ENCODE measurements around the gene PGM2L1.
"Not testable (repeated sequence)": the region's sequence is repeated elsewhere in the genome, so short reads cannot be mapped to it uniquely, and the experiment has no call there.

Gene PGM2L1

DNA sequence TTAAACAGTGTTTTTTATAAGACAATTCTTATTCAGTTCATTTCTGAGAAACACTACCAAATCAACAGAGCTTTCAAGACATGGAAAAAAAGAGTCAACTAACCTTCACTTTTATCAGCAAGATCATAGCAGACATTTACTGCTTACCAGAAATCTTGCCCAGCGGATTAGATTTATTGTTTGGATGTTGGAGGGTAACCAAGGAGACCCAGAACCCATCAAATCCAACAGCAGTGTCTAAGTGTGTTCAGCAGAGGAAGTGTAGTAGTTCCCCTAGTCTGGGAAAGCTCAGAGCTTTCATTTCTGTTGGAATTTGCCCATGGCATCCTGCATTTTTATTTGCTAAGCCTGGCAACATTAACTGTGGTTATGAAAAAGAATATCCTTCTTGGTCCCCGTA, 2.4 kb upstream of the PGM2L1 start:
- DNase-seq (ENCODE audit: low spot score): no peak

DNA sequence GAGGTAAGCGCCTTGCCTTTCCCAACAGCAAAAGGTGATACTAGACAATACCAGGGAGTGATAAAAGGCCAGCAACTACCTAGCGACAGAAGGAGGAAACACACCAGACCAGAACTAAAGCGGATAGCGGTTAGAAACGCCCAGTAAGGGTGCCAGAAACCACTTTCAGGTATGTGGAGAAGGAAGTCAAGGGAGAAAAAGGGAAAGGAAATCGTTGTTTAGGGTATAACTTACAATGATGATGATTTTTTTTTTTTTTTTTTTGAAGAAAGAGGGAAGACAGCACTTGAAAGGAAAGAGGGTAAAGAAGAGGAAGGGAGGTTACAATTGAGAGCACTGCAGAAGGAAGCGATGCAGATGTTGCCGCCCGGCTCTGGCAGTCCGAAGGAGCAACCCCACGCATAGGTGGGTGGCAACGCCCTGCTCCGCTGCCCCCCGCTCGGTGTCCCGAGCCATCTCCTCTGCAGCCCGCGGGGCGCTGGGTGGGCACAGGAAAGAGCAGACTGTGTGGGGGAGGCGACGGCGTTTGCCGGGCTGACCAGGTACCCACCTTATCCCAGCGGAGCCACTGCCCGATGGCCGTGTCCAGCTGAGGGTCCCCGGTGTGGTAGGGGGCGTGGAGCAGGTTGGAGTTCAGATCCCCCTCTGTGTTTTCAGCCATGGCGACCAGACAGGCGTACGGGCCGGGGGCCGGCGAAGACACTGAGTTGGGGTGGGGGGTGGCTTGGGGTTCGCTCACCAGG, 561 bp downstream of the PGM2L1 start:
- peak; percentile 39 for DNase-seq (ENCODE audit: low spot score)

DNA sequence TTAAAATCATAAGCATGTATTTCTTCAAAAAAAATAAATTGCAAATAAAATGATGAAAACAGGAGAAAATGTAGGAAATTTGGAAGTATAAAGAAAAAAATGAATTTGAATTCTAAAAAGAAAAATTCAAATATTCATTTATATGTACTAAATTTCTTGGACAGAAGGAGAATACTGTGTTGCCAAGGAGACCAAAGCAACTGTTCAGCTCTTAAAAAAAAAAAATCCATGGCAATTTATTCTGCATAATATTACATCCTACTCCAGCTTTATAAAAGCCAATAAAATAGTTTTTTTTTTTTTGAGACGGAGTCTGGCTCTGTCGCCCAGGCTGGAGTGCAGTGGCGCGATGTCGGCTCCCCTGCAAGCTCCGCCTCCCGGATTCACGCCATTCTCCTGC, 6.0 kb downstream of the PGM2L1 start:
- DNase-seq (ENCODE audit: low spot score): no peak

DNA sequence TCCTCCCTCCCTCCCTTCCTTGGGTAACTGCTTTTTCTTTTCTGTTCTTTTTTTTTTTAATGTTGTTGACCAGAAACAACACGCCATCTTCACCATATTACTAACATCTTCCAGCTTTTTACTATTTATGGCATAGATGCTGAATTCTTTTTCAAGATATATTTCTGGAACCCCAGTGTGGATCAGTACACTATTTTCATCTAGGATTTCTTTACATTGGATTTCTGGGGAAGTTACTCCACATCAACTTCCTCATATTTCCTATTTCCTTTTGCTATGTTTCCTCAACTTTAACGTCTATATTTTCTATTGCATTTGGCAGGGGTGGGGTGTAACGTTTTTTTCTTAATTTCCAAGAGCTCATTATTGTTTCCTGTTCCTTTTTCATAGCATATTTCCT, 7.0 kb downstream of the PGM2L1 start:
- no peak for DNase-seq (ENCODE audit: low spot score)

DNA sequence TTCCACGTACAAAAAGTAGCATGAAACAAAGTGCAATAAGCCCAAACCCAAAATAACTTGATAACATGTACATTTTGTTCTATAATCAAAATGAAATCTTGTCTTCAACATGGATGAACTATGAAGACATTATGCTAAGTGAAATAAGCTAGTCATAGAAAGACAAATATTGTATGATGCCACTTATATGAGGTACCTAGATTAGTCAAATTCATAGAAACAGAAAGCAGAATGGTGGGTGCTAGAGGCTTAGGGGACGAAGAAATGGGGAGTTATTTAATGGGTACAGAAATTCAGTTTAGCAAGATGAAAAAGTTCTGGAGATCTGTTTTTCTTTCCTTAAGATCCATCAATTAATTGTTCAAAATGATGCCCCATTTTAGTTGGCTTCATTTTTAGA, 7.5 kb downstream of the PGM2L1 start:
- peak; percentile 35 for DNase-seq (ENCODE audit: low spot score)

DNA sequence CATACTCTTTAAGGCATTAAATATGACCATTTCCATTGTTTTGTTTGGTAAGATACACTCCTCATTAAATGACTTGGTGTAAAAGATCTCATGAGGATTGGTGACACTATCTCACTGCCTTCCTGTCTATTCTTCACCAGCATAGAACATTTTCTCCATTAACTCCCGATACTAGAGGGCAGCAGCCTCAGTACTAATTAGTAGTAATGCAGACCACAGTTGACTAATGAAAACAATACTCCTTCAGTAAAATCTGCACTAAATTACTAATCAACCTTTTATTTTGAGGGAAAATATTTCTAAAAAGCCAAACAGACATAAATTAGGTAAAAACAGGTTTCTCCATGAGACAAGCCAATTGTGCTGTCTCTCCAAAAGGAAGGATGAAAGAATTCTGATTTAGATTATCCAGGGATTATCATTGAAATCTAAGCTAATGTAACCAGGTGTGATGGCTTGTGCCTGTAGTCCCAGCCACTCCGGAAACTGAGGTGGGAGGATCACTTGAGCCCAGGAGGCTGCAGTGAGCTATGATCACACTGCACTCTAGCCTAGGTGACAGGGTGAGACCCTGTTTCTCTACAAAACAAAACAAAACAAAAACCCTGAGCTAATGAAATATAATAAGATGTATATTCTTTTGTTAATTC, 9.4 kb downstream of the PGM2L1 start:
- DNase-seq (ENCODE audit: low spot score): peak; percentile 77

DNA sequence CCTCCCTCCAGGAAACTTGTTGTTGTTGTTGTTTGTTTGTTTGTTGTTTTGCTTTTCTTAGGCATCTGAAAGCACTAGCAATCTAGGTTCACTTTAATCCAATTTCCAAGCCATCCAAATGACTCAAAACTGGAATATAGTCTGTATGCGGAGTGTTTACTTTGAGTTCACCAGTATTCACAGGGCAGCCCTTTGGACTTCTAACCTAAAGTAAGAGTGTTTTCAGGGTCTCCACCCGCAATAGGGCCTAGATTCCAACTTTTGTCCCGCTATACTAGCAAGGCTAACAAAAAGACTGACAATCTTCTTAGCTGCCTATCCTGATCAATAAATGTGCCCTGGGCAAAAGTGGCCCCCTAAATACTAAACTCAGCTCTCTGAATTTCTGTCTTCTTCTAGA, 13.6 kb downstream of the PGM2L1 start:
- no peak for DNase-seq (ENCODE audit: low spot score)

DNA sequence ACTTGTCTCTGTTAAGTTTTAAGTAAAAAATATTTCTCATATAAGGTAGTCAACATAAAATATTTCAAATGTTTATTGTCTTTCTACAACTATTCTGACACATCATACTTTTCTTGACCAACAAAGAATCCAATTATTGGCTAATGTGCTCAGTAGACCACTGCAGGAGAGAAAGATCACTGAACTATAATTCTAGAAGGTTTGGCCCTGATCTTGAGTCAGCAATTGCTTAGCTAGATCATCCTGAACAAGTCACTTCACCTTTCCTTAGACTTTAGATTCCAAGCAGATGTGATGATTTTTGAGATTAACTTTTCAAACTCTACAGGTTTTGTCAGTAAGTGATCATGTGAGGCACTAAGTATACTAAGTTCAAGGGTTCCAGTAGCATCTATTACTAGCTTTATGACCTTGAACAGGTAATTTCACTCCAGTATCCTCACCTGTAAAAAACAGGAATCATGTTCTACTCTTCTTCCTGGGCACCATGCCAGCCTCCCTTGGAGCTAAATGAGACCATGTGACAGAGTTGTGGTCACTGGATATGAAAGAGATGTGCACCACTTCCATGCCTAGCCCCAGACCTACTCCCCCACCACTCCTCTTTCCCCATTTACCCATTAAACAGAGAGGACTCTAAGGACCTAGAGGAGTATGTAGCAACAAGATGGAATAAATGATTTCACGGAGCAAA, 17.3 kb downstream of the PGM2L1 start:
- no peak for DNase-seq (ENCODE audit: low spot score)

DNA sequence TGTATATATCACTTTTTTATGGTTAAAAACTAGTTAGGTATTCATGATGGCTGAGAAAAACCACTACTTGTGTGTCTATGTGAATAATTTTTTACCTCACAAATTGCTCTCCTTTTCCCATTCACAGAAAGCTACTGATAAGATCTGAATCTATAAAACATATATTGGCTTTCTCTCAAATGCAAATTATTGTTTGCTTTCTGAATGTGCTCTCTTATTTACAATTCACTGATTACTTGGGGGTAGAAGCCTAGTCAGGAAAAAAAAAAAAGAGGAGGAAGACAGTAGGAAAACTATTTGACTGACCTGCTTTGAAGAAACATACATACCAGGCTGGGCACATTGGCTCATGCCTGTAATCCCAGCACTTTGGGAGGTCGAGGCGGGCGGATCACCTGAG, 20.5 kb downstream of the PGM2L1 start:
- no peak for DNase-seq (ENCODE audit: low spot score)

DNA sequence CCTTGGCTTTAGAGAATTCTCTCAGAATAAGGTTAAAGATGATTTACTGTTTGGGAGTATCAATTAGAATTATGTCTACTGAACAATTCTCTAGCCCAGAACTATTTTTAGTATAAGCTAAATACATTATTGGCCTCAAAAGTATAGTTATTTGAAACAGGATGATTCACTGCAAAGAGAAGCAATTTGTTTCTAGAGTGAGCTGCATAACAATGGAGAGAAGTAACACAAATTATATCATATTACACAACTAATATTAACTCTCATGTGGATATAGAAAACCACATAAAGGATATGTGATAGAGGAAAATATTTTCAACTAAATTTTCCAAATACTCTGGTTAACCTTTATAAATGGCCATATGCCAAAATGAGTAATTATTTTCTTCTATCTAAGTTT, 24.9 kb downstream of the PGM2L1 start:
- no peak for DNase-seq (ENCODE audit: low spot score)

DNA sequence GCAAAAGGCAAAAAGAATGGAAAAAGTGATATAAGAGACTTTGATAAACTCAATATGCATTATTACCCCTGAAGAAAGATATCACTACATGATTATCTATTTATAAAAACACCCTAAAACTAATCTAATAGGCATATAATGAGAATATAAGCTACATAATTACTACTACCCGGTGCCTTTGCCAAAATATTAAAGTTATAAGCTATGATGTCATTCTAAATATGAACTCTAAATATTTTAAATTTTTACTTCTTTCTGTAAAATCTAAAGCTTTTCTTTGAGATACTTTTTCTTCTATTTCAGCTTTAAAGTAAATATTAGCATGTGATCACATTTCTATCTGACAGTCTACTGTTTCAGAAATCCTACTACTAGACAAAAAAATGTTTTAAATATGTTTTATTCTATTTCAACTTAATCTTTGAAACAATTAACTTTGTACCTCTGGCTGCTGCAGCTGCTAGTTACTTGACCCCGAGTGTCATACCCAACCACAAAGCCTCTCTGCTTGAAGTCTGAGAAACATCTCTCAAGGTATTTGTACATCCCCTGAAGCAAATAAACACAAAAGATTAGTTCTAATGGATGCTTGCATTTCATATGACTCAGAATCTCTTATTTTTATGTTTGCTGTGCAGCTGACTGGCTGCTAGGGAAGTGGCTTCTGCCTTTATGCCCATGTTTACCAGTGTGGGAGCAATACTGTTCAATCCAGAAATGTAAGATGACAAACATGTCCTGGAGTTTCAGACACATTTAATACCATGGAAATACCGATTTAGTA, 26.8 kb downstream of the PGM2L1 start:
- no peak for DNase-seq (ENCODE audit: low spot score)

DNA sequence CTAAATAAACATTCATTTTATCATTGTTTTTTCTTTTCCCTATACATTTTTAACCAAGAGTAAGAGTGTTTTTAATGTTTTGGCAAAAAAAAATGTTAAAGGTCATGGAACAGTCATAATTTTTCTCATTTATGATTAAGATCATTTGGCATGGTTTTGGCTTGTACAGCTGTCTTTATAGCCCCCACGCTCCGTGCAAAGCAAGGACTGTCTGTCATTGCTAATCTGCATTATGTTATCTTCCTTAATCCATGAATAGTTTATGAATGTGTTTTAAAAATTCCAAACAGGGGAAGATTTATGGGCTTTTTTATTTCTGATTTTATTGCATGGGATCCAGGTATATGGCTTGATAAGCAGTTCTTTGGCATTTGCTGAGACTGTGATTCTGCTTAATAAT, 28.1 kb downstream of the PGM2L1 start:
- no peak for DNase-seq (ENCODE audit: low spot score)

DNA sequence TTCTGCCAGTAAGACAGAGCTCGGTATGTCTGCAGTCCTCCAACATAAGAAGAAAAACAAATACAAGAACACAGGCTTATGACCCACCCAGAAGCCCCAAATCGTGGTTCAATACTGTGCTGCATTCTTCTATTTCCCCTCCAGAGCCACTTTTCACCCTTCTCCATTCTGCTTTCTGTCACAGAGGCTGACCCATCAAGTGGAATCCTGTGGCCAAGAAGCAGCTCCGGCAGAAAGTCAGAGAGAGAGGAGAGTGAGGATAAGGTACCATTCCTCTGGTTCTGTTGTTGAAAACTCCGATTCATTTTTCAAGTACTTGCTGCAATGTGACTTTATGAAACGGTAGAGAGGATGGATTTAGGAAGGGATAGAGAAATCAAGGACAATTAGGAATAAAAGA, 30.4 kb downstream of the PGM2L1 start:
- no peak for DNase-seq (ENCODE audit: low spot score)

DNA sequence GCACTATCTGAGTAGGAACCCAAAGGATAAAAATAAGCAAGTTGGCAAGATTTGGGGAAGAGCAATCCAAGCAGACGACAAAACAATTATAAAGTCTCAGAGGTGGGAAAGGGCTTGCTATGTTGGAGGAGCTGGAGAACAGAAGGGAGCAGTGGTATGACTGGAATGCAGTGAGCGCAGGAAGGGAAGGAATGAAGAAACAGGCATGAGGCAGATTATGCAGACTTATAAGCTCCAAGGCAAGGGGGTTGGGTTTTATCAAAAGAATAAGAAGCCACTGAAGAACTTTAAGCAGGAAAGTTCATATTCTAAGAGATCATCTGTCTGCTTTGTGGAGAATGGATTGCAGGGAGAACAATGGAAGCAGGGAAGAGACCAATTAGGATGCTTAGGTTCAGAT, 31.7 kb downstream of the PGM2L1 start:
- DNase-seq (ENCODE audit: low spot score): no peak

DNA sequence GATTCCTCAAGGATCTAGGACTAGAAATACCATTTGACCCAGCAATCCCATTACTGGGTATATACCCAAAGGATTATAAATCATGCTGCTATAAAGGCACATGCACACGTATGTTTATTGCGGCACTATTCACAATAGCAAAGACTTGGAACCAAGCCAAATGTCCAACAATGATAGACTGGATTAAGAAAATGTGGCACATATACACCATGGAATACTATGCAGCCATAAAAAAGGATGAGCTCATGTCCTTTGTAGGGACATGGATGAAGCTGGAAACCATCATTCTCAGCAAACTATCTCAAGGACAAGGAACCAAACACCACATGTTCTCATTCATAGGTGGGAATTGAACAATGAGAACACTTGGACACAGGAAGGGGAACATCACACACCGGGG, 32.4 kb downstream of the PGM2L1 start:
- DNase-seq (ENCODE audit: low spot score): not testable (repeated sequence)

DNA sequence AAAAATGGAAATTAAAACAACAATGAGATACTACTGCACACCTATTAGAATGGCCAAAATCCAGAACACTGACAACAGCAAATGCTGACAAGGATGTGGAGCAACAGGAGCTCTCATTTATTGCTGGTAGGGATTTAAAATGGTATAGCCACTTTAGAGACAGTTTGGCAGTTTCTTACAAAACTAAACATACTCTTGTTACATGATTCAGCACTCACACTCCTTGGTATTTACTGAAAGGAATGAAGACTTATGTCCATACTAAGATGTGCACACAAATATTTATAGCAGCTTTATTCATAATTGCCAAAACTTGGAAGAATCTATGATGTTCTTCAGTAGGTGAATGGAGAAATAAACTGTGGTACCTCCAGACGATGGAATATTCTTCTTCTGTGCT, 40.8 kb downstream of the PGM2L1 start:
- DNase-seq (ENCODE audit: low spot score): no peak

DNA sequence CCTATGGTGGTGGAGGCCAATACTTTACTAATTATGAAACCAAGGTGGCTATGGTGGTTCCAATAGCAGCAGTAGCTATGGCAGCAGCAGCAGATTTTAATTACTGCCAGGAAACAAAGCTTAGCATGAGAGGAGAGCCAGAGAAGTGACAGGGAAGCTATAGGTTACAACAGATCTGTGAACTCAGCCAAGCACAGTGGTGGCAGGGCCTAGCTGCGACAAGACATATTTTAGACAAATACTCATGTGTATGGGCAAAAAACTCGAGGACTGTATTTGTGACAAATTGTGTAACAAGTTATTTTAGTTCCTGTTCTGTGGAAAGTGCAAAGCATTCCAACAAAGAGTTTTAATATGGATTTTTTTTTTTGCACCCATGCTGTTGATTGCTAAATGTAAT, 42.6 kb downstream of the PGM2L1 start:
- DNase-seq (ENCODE audit: low spot score): no peak

DNA sequence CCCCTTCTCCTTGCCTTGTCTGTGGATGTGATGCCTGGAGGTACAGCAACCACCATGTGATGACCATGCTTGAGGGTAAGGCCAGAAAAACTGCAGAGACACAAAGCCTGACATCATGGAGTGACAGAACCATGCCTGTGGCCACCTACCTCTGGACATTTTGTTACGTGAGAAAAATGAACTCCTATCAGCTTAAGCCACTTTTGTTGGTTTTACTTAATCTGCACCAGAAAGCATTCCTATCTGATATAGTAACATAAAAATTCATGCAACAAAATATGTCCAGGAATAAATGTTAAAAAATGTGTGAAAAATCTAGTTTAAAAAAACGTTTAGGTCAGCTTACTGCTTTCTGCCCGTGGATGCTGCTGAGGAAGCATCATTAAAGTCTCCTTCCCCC, 44.2 kb downstream of the PGM2L1 start:
- DNase-seq (ENCODE audit: low spot score): no peak

DNA sequence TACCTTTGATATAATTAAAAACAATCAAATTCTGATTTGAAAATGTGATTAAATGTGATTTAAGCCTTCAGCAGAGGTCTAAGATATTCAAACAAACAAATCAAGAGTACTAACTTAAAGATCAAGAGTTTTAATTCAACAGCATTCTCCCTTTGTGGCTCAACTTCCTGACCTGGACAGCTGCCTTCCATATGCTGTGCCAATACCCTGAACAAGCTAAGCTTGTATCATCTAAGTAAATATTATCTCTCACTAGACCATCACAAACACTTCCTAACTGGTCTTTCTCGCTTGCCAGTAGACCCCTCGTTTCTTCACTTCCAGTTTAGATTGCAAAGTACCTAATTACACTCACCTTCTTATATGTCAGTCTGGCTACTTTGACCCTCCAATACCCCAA, 50.9 kb downstream of the PGM2L1 start:
- no peak for DNase-seq (ENCODE audit: low spot score)

DNA sequence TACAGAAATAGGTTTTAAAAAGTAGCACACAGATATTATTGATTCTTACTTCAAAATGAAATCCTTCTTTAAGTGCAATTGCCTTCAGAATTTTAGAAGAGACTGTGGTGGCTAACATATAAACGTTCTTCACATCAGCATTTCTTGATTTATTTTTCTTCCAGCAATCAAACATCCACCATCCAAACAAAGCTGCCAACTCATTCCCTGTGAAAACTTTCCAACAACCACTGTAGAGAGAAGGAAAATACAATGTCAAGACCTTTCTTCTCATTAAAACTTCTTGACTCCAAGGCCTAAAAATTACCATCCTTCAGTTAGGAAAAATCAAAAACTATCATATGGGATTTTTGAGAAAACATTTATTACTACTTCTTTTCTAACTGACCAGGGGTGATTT, 52.8 kb downstream of the PGM2L1 start:
- DNase-seq (ENCODE audit: low spot score): no peak

DNA sequence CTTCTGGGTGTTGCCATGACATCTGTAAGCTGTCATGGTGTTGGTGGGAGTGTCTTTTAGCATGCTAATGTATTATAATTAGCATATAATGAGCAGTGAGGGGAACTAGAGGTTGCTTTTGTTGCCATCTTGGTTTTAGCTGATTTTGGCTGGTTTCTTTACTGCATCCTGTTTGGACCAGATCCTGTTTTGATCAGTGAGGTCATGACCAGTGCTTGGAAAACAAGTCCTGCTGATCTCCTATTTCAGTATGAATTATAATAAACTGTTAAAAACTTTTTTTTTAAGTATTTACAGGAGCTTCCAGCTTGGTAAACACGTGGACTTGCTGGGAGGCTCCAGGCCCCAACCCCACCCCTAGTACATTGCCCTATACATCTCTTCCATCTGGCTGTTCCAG, 56.3 kb downstream of the PGM2L1 start:
- DNase-seq (ENCODE audit: low spot score): no peak

DNA sequence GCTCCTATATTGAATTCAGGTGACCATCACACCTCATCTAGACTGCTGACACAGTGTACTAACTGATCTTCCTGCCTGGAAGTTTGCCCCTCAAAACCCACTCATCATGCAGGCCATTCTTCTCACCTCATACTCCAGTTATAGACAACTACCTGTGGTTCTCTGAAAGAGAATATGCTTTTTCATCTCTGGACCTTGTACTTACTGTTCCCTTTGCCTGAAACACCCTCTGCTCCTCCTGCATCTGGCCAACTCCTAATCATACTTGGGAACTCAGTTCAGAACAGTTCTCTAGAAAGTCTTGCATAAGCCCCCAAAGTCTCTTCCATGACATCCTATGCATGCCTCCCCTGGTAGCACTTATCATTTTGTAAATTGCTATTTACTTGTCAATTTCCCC, 58.6 kb downstream of the PGM2L1 start:
- no peak for DNase-seq (ENCODE audit: low spot score)

DNA sequence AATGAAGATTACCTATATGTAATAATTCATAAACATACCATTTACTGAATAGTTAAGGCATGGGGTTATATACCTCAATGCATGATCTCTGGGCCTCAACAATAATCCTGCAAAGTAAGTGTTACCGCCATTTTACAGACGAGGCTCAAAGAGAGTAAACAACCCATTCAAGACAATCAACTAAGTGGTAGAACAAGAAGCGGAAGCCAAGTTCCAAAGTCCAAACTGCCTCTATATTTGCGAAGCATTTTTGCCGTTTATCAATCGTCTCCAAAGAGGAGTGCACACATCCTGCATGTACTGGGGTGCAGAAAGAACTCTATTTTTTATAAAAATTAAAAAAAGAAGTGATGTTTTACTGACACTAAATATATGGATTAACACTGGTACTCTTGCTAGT, 59.3 kb downstream of the PGM2L1 start:
- no peak for DNase-seq (ENCODE audit: low spot score)
